ENCODE data around the gene ADAM19.
"Not testable (repeated sequence)": the region's sequence is repeated elsewhere in the genome, so short reads cannot be mapped to it uniquely, and the experiment has no call there.

Gene ADAM19

GRCh38 chr5:157443041-157443549, 132.5 kb downstream of the ADAM19 start:
- DNase-seq (ENCODE audit: low read depth in 2 of 3, low spot score in 2 of 3), result no peak

GRCh38 chr5:157434096-157434495, 141.5 kb downstream of the ADAM19 start:
- no peak for DNase-seq (ENCODE audit: low read depth in 2 of 3, low spot score in 2 of 3)

DNA sequence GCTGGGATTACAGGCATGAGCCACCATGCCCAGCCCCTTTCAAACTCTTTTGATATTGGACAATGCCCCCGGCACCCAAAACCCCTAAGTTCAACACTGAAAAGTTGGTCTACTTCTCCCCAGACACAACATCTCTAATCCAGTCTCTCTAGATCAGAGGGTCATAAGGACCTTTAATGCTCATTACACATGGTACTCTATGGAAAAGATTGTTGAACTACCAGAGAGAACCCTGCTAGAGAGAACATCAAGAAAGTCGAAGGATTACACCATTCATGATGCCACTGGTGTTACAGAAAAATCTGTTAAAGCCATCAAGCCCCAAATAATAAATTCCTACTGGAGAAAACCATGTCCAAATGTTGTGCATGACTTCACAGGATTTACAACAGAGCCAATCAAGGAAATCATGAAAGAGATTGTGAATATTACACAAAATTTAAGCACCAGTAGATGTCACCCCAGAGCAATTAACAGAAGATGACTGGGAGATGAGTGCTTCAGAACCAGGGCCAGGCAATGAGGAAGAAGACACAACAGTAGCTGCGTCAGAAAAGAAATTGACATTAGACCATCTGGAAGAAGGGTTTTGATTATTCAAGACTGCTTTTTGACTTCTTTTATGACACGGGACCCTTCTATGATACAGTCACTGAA, 143.9 kb downstream of the ADAM19 start:
- DNase-seq (ENCODE audit: low read depth in 2 of 3, low spot score in 2 of 3), result no peak

DNA sequence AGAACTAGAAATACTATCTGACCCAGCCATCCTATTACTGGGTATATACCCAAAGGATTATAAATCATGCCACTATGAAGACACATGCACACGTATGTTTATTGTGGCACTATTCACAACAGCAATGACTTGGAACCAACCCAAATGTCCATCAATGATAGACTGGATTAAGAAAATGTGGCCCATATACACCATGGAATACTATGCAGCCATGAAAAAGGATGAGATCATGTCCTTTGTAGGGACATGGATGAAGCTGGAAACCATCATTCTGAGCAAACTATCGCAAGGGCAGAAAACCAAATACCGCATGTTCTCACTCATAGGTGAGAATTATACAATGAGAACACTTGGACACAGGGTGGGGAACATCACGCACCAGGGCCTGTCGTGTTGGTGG, 145.7 kb downstream of the ADAM19 start:
- DNase-seq (ENCODE audit: low read depth in 2 of 3, low spot score in 2 of 3), result not testable (repeated sequence)

Data from activated CD8-positive, alpha-beta memory T cell treated with anti-CD3 and anti-CD28 coated beads for 48 hours (primary cell).